NOMO-1 treated with DMSO at 0.1 percent for 48 hours (cell line): ENCODE results near the gene ST6GALNAC6.
"Not testable (repeated sequence)": the region's sequence is repeated elsewhere in the genome, so short reads cannot be mapped to it uniquely, and the experiment has no call there.

ENCODE experiments used
- DNase-seq: peaks from one replicate; lab custom pipeline; 2025; ENCODE audit not compliant: unreplicated experiment; lab: John Stamatoyannopoulos, UW

The ST6GALNAC6 gene

DNA sequence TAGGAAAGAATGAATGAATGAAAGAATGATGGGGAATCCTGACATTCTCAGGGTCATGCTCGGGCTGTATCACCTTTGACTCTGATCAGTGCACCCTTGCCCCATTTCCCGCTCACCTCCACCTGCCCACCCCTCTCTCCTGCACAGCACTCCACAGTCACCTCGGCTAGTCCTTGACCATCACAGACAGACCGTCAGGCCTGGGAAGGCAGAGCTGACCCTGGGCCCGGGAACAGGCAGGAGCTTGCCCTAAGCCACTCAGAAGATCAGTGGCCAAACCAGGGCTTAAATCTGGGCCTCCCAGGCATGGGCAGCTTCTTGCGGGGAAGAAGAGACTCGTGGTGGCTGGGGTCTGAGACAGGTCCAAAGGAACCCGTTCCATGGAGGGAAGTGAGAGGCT lies 3.6 kb downstream of the ST6GALNAC6 start:
- no peak for DNase-seq

GRCh38 chr9:127893392-127893791 lies 6.0 kb downstream of the ST6GALNAC6 start:
- no peak for DNase-seq

GRCh38 chr9:127892831-127893230 lies 6.6 kb downstream of the ST6GALNAC6 start:
- no peak for DNase-seq

GRCh38 chr9:127890053-127890452 lies 9.3 kb downstream of the ST6GALNAC6 start:
- DNase-seq, result no peak

GRCh38 chr9:127887792-127888191 lies 11.6 kb downstream of the ST6GALNAC6 start:
- no peak for DNase-seq

- no peak for DNase-seq
Observed at GRCh38 chr9:127886401-127886972, 12.9 kb downstream of the ST6GALNAC6 start.

DNA sequence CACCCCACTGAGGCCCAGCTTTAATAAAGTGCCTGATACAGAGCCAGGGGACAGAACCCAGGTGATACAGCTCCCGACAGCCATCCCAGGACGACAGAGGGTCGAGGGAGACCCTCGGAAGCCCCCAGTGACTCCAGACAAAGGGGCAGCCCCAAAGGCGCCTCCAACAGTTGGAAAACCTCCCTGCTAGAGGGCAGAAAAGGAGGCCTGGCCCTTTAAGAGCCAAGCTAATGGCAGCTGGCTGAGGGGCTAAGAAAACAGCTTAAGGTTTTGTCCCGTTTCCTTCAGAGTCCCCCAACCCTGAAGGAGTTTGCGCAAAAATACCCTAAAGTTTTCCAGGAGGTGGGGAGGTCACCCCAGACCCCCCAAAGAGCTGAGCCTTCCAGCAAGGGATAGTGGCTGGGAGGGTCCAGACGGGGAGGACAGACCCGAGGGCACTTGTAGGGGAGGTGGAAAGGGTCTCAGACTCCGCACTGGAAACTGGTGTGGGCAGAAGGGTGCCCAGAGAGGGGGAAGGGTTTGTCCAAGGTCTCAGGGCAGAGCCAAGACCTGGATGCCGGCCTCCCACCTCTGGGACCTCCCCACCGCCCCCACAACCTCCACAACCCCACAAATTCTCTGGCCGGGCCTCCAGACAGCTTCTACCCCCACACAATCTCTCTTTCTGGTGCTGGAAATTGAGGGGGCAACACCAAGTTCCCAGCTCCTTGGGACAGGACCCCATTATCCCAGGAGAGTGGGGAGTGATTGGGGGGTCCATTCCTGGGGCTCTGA lies 13.7 kb downstream of the ST6GALNAC6 start:
- no peak for DNase-seq

GRCh38 chr9:127884976-127885490 lies 14.4 kb downstream of the ST6GALNAC6 start:
- DNase-seq, result no peak

- DNase-seq, result no peak
Observed at GRCh38 chr9:127884427-127884911, 14.9 kb downstream of the ST6GALNAC6 start.

DNA sequence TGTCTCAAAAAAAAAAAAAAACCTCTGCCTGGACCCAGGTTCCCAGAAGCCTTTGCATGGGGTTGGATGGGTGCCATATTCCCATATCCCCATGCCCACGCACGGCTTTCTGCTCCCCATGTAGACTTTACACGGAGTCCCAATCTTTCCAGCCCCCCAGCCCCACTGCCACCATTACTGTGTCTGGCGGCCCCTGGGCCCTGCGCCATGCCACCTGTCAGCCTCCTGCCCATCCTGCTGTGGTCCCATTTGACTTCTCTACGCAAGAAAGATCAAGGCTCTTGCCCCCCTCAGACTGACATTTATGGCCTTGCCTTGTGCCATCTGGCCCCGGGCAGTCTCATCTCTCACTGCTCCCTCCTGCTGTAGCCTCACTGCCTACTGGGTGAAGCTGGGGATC lies 15.4 kb downstream of the ST6GALNAC6 start:
- no peak for DNase-seq

DNA sequence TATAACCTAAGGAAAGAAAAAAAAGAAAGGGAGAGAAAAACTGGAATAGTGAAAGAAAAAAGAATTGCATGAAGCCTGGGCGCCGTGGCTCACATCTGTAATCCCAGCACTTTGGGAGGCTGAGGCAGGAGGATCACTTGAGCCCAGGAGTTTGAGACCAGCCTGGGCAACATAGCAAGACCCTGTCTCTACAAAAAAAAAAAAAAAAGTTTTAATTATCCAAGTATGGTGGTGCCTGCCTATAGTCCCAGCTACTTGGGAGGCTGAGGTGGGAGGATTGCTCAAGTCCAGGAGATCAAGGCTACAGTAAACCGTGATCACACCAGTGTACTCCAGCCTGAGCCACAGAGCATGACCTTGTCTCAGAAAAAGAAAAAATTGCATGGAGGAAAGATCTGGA lies 17.7 kb downstream of the ST6GALNAC6 start:
- DNase-seq, result not testable (repeated sequence)

GRCh38 chr9:127880143-127880542 lies 19.3 kb downstream of the ST6GALNAC6 start:
- no peak for DNase-seq

DNA sequence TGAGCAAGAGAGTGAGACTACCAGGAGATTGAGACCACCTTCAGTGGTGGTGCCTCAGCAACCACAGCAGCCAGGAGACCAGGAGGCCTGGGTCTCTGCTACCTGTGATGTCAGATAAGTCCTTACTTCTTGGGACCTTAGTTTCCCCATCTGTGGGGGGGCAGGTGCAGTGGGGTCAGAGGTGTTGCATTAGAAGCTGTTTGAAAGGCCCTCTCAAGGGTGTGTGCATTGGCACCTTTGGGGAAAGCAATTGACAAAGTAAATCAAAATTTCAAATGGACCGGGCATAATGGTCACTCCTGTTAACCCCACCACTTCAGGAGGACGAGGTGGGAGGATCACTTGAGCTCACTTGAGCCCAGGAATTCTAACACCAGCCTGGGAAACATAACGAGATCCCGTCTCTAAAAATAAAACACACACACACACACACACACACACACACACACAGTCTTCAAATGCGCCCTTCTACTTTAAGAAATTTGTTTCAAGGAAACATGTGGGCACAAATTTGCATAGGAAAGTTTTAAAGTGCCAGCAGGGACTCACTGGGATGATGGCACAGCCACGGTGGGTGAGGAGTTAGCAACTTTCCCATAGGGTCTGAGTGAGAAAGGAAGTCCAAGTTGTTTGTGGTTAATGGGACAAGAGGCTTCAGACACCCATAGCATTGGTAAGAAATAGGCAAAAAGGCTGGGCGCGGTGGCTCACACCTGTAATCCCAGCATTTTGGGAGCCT lies 20.6 kb downstream of the ST6GALNAC6 start:
- DNase-seq, result no peak

DNA sequence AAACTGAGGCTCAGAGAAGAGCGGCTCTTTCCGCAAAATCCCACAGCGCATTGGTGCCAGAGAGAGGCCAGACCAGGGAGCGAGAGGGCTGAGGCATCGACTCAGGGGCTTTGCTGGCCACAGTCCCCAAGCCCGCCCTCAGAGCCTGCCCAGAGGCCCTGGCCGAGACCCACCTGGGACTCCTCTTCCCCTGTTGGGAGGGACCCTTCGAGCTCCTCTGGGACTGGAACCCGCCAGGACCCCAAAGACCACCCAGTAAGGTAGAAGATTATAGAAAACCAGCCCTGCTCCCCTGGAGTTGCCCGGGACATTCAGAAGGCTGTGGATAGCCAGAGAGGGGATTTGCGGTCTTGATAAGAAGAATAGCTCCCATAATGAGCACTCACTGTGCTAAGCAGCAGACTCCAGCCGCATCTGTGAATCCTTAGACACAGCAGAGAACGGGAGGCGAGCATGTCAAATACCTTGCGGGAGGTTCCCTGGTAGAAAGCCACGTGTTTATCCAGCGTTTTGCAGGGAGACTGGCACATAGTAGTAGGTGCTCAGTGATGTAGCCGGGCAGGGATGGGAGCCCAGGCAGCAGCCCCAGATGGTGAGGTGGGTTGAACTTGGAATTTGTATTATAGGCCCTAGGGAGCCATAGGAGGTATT lies 21.3 kb downstream of the ST6GALNAC6 start:
- no peak for DNase-seq

- DNase-seq, result no peak
Observed at GRCh38 chr9:127877566-127877998, 21.8 kb downstream of the ST6GALNAC6 start, which contains the start of gene AK1. Gene AK1, minus strand, starts transcription at chr9:127877675. Its CDS starts 3,058 bp downstream, at chr9:127874617.

- DNase-seq, result no peak
Observed at GRCh38 chr9:127876764-127877562, 22.4 kb downstream of the ST6GALNAC6 start.

DNA sequence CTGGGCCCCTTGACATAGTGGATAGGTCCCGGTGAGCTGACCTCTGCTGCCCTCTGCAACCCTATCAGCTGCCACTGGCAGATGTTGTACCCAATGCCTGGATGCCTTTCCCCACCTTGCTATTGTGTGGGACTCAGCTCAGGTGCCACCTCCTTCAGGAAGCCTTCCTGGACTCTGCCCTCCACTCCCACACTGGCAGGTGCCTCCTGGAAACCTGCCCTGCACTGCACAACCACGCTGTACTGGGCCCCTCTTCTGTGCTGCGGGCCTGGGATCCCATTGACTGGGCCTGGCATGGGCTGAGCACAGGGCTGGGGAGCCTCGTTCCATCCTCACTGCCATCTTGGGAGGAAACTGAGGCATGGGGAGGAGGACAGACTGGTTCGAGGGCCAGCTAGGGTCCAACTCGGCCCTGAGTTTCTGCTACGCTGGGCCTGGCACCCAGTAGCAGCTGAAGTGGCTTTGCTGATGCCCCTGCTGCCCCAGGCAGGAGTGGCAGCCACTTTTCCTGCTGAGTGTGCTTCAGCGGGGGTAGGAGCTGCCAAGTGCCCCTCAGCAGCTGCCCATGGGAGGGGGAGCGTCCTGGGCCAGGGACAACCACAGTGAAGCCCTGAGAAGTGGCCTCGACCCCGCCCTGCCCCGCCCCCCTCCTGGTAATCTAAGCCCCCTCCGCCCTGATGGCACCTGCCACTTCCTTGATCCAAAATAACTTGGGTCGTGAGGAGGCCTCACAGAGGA lies 23.2 kb downstream of the ST6GALNAC6 start:
- DNase-seq, result no peak

GRCh38 chr9:127875306-127875966 lies 24.0 kb downstream of the ST6GALNAC6 start:
- no peak for DNase-seq
